Measurements from ENCODE around the gene TNIK. TPM values are rescaled to one million over a fixed set of nuclear protein-coding genes. Genes with fewer than 3 reads are reported as not detected.

The TNIK gene
- total and polyA plus RNA-seq, 10 of the 15 experiments (the other 5 are each of a cell fraction or from before 2014, with no cell fraction given), result 13.9 to 74.3 (median 48.2) TPM

DNA sequence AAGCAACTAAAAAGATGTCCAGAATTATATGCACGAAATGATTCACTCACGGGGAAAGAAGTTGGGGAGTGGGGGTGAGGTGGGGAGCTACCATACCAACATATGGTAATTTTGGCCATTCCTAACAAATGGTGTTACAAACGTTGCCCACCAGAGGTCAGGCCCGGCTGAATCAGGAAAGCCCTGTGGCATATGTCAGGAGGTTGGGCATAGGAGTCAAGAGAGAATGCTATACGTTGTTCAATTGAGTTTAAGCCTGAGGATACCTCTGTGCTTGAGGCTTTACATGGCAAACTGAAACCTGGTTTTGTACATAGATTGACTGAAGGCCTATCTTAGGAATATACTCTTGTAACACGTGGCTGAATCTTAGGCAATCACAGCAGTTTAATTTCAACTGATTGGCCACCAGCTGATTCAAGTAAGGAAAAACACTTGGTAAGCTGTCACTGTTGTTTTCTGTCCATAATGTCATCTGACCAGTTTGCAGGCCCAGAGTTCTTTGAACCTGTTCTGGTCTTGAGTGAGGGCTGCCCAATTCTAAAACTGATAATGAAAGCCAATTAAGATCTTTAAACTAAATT lies 410.3 kb downstream of the TNIK start (continued):
- TF ChIP-seq EGR1 (IDR thresholded peaks at IDR 0.05; ENCODE audit: borderline replicate concordance in 1 of 2, low read depth in 2 of 2, low read length in 2 of 2) (no peak), POU2F2 (IDR thresholded peaks at IDR 0.05; ENCODE audit: borderline replicate concordance, low read depth, low read length) (peak; percentile 71; the same call in 2 of the 3 replicates), BRCA1 (IDR thresholded peaks at IDR 0.05; ENCODE audit: low read depth, low read length) (no peak), FOXM1 (IDR thresholded peaks at IDR 0.05; ENCODE audit: low read depth, low read length) (0 out of 2 replicates have a peak, but pooled peaks have one; percentile 24), DPF2 (IDR thresholded peaks at IDR 0.05) (no peak)
- TF ChIP-seq, protein P1, sequence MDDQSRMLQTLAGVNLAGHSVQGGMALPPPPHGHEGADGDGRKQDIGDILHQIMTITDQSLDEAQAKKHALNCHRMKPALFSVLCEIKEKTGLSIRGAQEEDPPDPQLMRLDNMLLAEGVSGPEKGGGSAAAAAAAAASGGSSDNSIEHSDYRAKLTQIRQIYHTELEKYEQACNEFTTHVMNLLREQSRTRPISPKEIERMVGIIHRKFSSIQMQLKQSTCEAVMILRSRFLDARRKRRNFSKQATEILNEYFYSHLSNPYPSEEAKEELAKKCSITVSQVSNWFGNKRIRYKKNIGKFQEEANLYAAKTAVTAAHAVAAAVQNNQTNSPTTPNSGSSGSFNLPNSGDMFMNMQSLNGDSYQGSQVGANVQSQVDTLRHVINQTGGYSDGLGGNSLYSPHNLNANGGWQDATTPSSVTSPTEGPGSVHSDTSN (IDR thresholded peaks at IDR 0.05; ENCODE audit: insufficient replicate concordance, low read depth, low read length), result no peak

DNA sequence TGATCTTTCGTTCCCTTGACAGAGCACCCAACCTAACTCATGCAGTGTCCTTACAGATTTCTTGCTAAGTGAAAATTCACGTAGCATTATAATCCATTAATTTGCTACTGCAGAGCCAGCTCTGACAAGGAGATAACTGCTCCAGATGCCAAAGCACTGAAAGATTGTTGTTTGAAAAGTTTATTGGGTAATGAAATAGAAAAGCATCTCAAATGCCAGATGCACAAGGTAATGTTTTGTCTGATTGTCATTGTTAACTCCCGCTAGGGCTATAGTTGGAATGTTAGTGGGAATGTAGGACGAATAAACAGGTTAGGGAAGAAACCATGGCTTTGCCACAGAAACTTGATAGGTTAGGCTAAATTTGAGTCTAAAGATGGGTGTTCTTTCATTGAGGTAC lies 413.4 kb downstream of the TNIK start:
- Histone ChIP-seq H3K27me3 (replicated peaks in 1 of 2; ENCODE audit: control insufficient read depth in 2 of 2, insufficient read depth in 2 of 2, low read length in 1 of 2) (no peaks in the 10 kb centered on the region), H3K4me3 (no peak overlapping the region), H2AFZ (ENCODE audit: control insufficient read depth, low read depth, low read length) (no peak overlapping the region), H3K9ac (ENCODE audit: control insufficient read depth, insufficient read depth, low read length) (no peak overlapping the region), H3K27ac (ENCODE audit: control insufficient read depth, insufficient read depth) (no peak overlapping the region), H3K9me3 (replicated peaks; ENCODE audit: control insufficient read depth, insufficient read depth, low read length) (no peaks in the 10 kb centered on the region), H3K36me3 (ENCODE audit: control insufficient read depth in 2 of 2, insufficient read depth in 2 of 2, low read length in 1 of 2) (no peaks in the 10 kb centered on the region), H3K79me2 (ENCODE audit: control insufficient read depth, insufficient read depth, low read length) (no peaks in the 10 kb centered on the region), H4K20me1 (ENCODE audit: control insufficient read depth, insufficient read depth) (no peaks in the 10 kb centered on the region), H3K4me2 (ENCODE audit: control insufficient read depth, insufficient read depth) (no peak overlapping the region), H3K4me1 (ENCODE audit: control insufficient read depth, insufficient read depth, low read length) (no peaks in the 10 kb centered on the region)
- ATAC-seq, result no peak
- RAD21 ChIA-PET (ENCODE audit: unreplicated experiment), result interaction anchor here (0.8 to 1.6 kb wide), 3 partner anchors 85 to 519 kb away, joined by 3 to 10 read pairs (median 4); no protein-coding TSS in a partner anchor
- SMC1A ChIA-PET (ENCODE audit: uncharacterized antibody, unreplicated experiment), result interaction anchor here (0.6 to 5.7 kb wide), 2 partner anchors 276 to 517 kb away, joined by 3 to 79 read pairs; no protein-coding TSS in a partner anchor
- TF ChIP-seq DPF2 (IDR thresholded peaks at IDR 0.05), result no peak
- intact Hi-C loops (cut with micrococcal nuclease; ENCODE audit: unreplicated experiment) (loop anchor here (10.0 kb wide), 2 partner anchors 718 to 788 kb away; no protein-coding TSS in a partner anchor), in situ Hi-C loops (cut with MboI) (loop anchor here (5.0 kb wide), 1 partner anchor 521 kb away; no protein-coding TSS in a partner anchor)
- FAIRE-seq, result no peak
- no TSS peak for BruUV-seq (replicated peaks)
- WGBS (ENCODE audit: insufficient coverage, insufficient replicate concordance, low lambda C conversion rate, missing lambda C conversion rate), result 37% methylated on average over 4 of the region's 4 CpGs
- POLR2A ChIA-PET, result no interaction called here
- CTCF ChIA-PET, result interaction anchor here (0.9 to 5.7 kb wide), 3 partner anchors 85 to 519 kb away, joined by 3 to 94 read pairs (median 4); no protein-coding TSS in a partner anchor
- DNase-seq (ENCODE audit: low read depth, low spot score), result no peak

All from GM12878 (cell line).